GM23338 (cell line): ENCODE results near the gene DERA. TPM values are rescaled to one million over a fixed set of nuclear protein-coding genes. Genes with fewer than 3 reads are reported as not detected.

Source experiments
- ATAC-seq: fragments of 200-7000 bp; cut with Tn5 transposase; 3 replicates; pipeline ENCODE4 v1.9.1; 2020
- DNase-seq: peaks from one replicate; pipeline ENCODE4 v3.0.0-alpha.2; 2015; ENCODE audit warnings: low spot score
- H2AFZ ChIP-seq: fragments of 200-600 bp; sonication (generic); 2 replicates; pipeline ENCODE4 v1.8.0; 2016; ENCODE audit warnings: antibody characterized with exemption, mild to moderate bottlenecking, moderate library complexity
- H3F3A ChIP-seq: fragments of 200-600 bp; sonication (generic); replicated peaks from 2 replicates; pipeline ENCODE4 v1.8.0; 2017; ENCODE audit warnings: antibody characterized with exemption, mixed run types, low read depth
- H3K27ac ChIP-seq: fragments of 200-600 bp; sonication (generic); 2 replicates; pipeline ENCODE4 v1.6.1; 2016; ENCODE audit warnings: low read depth
- H3K27me3 ChIP-seq: fragments of 200-600 bp; sonication (generic); 2 replicates; pipeline ENCODE4 v1.8.0; 2016; ENCODE audit warnings: mild to moderate bottlenecking, mixed run types, moderate library complexity; ENCODE audit not compliant: insufficient read depth
- H3K36me3 ChIP-seq: fragments of 200-600 bp; sonication (generic); 2 replicates; pipeline ENCODE4 v1.8.0; 2016; ENCODE audit warnings: mild to moderate bottlenecking; ENCODE audit not compliant: insufficient read depth
- H3K4me1 ChIP-seq: fragments of 200-600 bp; sonication (generic); 2 replicates; pipeline ENCODE4 v1.8.0; 2016; ENCODE audit warnings: mild to moderate bottlenecking, moderate library complexity; ENCODE audit not compliant: insufficient read depth
- H3K4me2 ChIP-seq: fragments of 200-600 bp; sonication (generic); 2 replicates; pipeline ENCODE4 v1.7.1; 2017; ENCODE audit warnings: mixed run types
- H3K4me3 ChIP-seq: fragments of 200-600 bp; sonication (generic); 2 replicates; pipeline ENCODE4 v1.6.1; 2016; ENCODE audit warnings: mixed run types
- H3K79me2 ChIP-seq: fragments of 200-600 bp; sonication (generic); replicated peaks from 2 replicates; pipeline ENCODE4 v1.8.0; 2017; ENCODE audit warnings: mild to moderate bottlenecking; ENCODE audit not compliant: insufficient read depth
- H3K9me2 ChIP-seq: fragments of 200-600 bp; sonication (generic); 2 replicates; pipeline ENCODE4 v1.8.0; 2017; ENCODE audit not compliant: insufficient read depth
- H4K20me1 ChIP-seq: fragments of 200-600 bp; sonication (generic); replicated peaks from 2 replicates; pipeline ENCODE4 v1.8.0; 2017; ENCODE audit warnings: mild to moderate bottlenecking; ENCODE audit not compliant: insufficient read depth
- H3K27ac Mint-ChIP-seq: 2 replicates; pipeline ENCODE4 v1.8.0; 2020; ENCODE audit warnings: inconsistent platforms, mild to moderate bottlenecking, moderate library complexity, mixed read lengths
- H3K27me3 Mint-ChIP-seq: 3 replicates; pipeline ENCODE4 v1.8.0; 2022; ENCODE audit warnings: low read depth, mild to moderate bottlenecking, moderate library complexity, mixed read lengths, inconsistent platforms; ENCODE audit not compliant: insufficient read depth, poor library complexity
- H3K36me3 Mint-ChIP-seq: 3 replicates; pipeline ENCODE4 v1.8.0; 2021; ENCODE audit warnings: low read depth, mild to moderate bottlenecking, inconsistent platforms, moderate library complexity, mixed read lengths
- H3K4me1 Mint-ChIP-seq: 3 replicates; pipeline ENCODE4 v1.8.0; 2020; ENCODE audit warnings: mild to moderate bottlenecking, inconsistent platforms, mixed read lengths
- H3K4me3 Mint-ChIP-seq: 3 replicates; pipeline ENCODE4 v1.8.0; 2021; ENCODE audit warnings: moderate library complexity, mild to moderate bottlenecking, inconsistent platforms, mixed read lengths
- H3K9me3 Mint-ChIP-seq: 3 replicates; pipeline ENCODE4 v1.8.0; 2020; ENCODE audit warnings: moderate library complexity, mild to moderate bottlenecking, inconsistent platforms, mixed read lengths
- EZH2phosphoT487 ChIP-seq: fragments of 200-600 bp; sonication (generic); IDR thresholded peaks from one replicate; pipeline ENCODE4 v1.8.1; 2018; ENCODE audit warnings: antibody characterized with exemption; ENCODE audit not compliant: unreplicated experiment
- JUNB ChIP-seq: IDR thresholded peaks from one replicate; pipeline ENCODE4 v1.6.1; 2016; ENCODE audit warnings: antibody characterized with exemption; ENCODE audit not compliant: unreplicated experiment
- ZNF114 ChIP-seq: fragments of 250-450 bp; sonication (Bioruptor Pico); IDR thresholded peaks from 2 replicates; pipeline ENCODE4 v1.5.0; 2020; ENCODE audit warnings: mild to moderate bottlenecking, moderate library complexity
- polyA plus RNA-seq: library from polyadenylated mRNA; unstranded; fragments of >200 nt; fragmentation: Nextera tagmentation; extraction: Ambion mirVana; gene quantifications from 2 replicates; pipeline ENCODE4 v1.2.1, GENCODE V29; 2016
- total RNA-seq: library from RNA; depleted of rRNA; stranded (reverse); fragments of >200 nt; shearing (Covaris generic); gene quantifications from 2 replicates; pipeline ENCODE4 v1.2.3, GENCODE V29; 2014
- TF ChIP-seq, protein P1 (sequence below): IDR thresholded peaks from one replicate; pipeline ENCODE4 v1.6.1; 2018; ENCODE audit warnings: antibody characterized with exemption; ENCODE audit not compliant: unreplicated experiment
- TF ChIP-seq, protein P2 (sequence below): fragments of 250-450 bp; sonication (Bioruptor Pico); IDR thresholded peaks from 2 replicates; pipeline ENCODE4 v1.5.0; 2020; ENCODE audit warnings: mild to moderate bottlenecking, moderate library complexity

DERA gene
- total and polyA plus RNA-seq, 2 experiments from 2014 or later: 20.4 to 27.3 TPM

GRCh38 chr12:15932327-15932726 lies 21.2 kb downstream of the DERA start:
- no peak for DNase-seq
- Histone ChIP-seq H3K4me2 (no peak overlapping the region), H3K4me1 (peaks cover 15% of the 10 kb centered on the region), H3F3A (no peaks in the 10 kb centered on the region), H4K20me1 (no peaks in the 10 kb centered on the region), H3K4me3 (no peak overlapping the region), H3K9me2 (no peaks in the 10 kb centered on the region), H3K27ac (no peak overlapping the region), H3K36me3 (no peaks in the 10 kb centered on the region), H3K79me2 (no peaks in the 10 kb centered on the region), H2AFZ (no peak overlapping the region), H3K27me3 (no peaks in the 10 kb centered on the region)
- Mint-ChIP-seq H3K9me3 (no peaks in the 10 kb centered on the region), H3K4me3 (no peak overlapping the region), H3K4me1 (peaks cover 36% of the 10 kb centered on the region), H3K27me3 (peaks cover 1% of the 10 kb centered on the region), H3K36me3 (no peaks in the 10 kb centered on the region; the same call in 2 of the 3 replicates), H3K27ac (no peak overlapping the region)
- ATAC-seq: no peak
- TF ChIP-seq JUNB: no peak
- no peak for TF ChIP-seq ZNF114 (CRISPR knock-in tag)
- no peak for TF ChIP-seq EZH2phosphoT487
- TF ChIP-seq, protein P1, sequence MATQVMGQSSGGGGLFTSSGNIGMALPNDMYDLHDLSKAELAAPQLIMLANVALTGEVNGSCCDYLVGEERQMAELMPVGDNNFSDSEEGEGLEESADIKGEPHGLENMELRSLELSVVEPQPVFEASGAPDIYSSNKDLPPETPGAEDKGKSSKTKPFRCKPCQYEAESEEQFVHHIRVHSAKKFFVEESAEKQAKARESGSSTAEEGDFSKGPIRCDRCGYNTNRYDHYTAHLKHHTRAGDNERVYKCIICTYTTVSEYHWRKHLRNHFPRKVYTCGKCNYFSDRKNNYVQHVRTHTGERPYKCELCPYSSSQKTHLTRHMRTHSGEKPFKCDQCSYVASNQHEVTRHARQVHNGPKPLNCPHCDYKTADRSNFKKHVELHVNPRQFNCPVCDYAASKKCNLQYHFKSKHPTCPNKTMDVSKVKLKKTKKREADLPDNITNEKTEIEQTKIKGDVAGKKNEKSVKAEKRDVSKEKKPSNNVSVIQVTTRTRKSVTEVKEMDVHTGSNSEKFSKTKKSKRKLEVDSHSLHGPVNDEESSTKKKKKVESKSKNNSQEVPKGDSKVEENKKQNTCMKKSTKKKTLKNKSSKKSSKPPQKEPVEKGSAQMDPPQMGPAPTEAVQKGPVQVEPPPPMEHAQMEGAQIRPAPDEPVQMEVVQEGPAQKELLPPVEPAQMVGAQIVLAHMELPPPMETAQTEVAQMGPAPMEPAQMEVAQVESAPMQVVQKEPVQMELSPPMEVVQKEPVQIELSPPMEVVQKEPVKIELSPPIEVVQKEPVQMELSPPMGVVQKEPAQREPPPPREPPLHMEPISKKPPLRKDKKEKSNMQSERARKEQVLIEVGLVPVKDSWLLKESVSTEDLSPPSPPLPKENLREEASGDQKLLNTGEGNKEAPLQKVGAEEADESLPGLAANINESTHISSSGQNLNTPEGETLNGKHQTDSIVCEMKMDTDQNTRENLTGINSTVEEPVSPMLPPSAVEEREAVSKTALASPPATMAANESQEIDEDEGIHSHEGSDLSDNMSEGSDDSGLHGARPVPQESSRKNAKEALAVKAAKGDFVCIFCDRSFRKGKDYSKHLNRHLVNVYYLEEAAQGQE: no peak
- TF ChIP-seq, protein P2, sequence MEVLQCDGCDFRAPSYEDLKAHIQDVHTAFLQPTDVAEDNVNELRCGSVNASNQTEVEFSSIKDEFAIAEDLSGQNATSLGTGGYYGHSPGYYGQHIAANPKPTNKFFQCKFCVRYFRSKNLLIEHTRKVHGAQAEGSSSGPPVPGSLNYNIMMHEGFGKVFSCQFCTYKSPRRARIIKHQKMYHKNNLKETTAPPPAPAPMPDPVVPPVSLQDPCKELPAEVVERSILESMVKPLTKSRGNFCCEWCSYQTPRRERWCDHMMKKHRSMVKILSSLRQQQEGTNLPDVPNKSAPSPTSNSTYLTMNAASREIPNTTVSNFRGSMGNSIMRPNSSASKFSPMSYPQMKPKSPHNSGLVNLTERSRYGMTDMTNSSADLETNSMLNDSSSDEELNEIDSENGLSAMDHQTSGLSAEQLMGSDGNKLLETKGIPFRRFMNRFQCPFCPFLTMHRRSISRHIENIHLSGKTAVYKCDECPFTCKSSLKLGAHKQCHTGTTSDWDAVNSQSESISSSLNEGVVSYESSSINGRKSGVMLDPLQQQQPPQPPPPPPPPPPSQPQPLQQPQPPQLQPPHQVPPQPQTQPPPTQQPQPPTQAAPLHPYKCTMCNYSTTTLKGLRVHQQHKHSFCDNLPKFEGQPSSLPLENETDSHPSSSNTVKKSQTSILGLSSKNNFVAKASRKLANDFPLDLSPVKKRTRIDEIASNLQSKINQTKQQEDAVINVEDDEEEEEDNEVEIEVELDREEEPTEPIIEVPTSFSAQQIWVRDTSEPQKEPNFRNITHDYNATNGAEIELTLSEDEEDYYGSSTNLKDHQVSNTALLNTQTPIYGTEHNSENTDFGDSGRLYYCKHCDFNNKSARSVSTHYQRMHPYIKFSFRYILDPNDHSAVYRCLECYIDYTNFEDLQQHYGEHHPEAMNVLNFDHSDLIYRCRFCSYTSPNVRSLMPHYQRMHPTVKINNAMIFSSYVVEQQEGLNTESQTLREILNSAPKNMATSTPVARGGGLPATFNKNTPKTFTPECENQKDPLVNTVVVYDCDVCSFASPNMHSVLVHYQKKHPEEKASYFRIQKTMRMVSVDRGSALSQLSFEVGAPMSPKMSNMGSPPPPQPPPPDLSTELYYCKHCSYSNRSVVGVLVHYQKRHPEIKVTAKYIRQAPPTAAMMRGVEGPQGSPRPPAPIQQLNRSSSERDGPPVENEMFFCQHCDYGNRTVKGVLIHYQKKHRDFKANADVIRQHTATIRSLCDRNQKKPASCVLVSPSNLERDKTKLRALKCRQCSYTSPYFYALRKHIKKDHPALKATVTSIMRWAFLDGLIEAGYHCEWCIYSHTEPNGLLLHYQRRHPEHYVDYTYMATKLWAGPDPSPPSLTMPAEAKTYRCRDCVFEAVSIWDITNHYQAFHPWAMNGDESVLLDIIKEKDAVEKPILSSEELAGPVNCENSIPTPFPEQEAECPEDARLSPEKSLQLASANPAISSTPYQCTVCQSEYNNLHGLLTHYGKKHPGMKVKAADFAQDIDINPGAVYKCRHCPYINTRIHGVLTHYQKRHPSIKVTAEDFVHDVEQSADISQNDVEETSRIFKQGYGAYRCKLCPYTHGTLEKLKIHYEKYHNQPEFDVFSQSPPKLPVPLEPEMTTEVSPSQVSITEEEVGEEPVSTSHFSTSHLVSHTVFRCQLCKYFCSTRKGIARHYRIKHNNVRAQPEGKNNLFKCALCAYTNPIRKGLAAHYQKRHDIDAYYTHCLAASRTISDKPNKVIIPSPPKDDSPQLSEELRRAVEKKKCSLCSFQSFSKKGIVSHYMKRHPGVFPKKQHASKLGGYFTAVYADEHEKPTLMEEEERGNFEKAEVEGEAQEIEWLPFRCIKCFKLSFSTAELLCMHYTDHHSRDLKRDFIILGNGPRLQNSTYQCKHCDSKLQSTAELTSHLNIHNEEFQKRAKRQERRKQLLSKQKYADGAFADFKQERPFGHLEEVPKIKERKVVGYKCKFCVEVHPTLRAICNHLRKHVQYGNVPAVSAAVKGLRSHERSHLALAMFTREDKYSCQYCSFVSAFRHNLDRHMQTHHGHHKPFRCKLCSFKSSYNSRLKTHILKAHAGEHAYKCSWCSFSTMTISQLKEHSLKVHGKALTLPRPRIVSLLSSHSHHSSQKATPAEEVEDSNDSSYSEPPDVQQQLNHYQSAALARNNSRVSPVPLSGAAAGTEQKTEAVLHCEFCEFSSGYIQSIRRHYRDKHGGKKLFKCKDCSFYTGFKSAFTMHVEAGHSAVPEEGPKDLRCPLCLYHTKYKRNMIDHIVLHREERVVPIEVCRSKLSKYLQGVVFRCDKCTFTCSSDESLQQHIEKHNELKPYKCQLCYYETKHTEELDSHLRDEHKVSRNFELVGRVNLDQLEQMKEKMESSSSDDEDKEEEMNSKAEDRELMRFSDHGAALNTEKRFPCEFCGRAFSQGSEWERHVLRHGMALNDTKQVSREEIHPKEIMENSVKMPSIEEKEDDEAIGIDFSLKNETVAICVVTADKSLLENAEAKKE: no peak
